ENCODE data around the gene LIG1. TPM values are rescaled to one million over a fixed set of nuclear protein-coding genes. Genes with fewer than 3 reads are reported as not detected.

The LIG1 gene
- total RNA-seq, 2 experiments from 2014 or later, result 187 to 195 TPM

GRCh38 chr19:48174445-48175030, 4.4 kb upstream of the LIG1 start:
- intact Hi-C loops (cut with micrococcal nuclease), result loop anchor here (5.0 kb wide), 1 partner anchor 573 kb away; the partner anchor contains the start of gene IZUMO1
- DNase-seq, result no peak
- Mint-ChIP-seq H3K9me3 (no peaks in the 10 kb centered on the region), H3K36me3 (ENCODE audit: low read depth) (peaks cover 24% of the 10 kb centered on the region), H3K4me3 (no peak overlapping the region), H3K27me3 (ENCODE audit: low read depth) (no peaks in the 10 kb centered on the region), H3K27ac (no peak overlapping the region), H3K4me1 (ENCODE audit: low read depth) (peaks cover 15% of the 10 kb centered on the region)
- CTCF ChIA-PET, result interaction anchor here (0.7 to 0.9 kb wide), 2 partner anchors 22 to 217 kb away, joined by 3 to 4 read pairs; partner anchors contain the start of gene KDELR1

GRCh38 chr19:48171710-48172109, 1.6 kb upstream of the LIG1 start:
- no peak for DNase-seq
- Mint-ChIP-seq H3K36me3 (ENCODE audit: low read depth) (peaks cover 17% of the 10 kb centered on the region), H3K4me3 (peak overlapping the region; percentile 90), H3K27ac (no peak overlapping the region), H3K27me3 (ENCODE audit: low read depth) (no peaks in the 10 kb centered on the region), H3K9me3 (no peaks in the 10 kb centered on the region), H3K4me1 (ENCODE audit: low read depth) (peaks cover 28% of the 10 kb centered on the region)
- intact Hi-C loops (cut with micrococcal nuclease), result loop anchor here (5.0 kb wide), 1 partner anchor 576 kb away; the partner anchor contains the start of gene IZUMO1
- CTCF ChIA-PET, result interaction anchor here (0.8 to 1.5 kb wide), 4 partner anchors 19 to 208 kb away, joined by 3 to 6 read pairs (median 3); no protein-coding TSS in a partner anchor

GRCh38 chr19:48170817-48171347, 738 bp upstream of the LIG1 start:
- Mint-ChIP-seq H3K4me1 (ENCODE audit: low read depth) (peaks cover 28% of the 10 kb centered on the region), H3K4me3 (peak overlapping the region; percentile 90), H3K27ac (peak overlapping the region; percentile 82), H3K9me3 (no peaks in the 10 kb centered on the region), H3K36me3 (ENCODE audit: low read depth) (peaks cover 17% of the 10 kb centered on the region), H3K27me3 (ENCODE audit: low read depth) (no peaks in the 10 kb centered on the region)
- peak; percentile 16 for DNase-seq
- CTCF ChIA-PET, result interaction anchor here (0.8 to 1.5 kb wide), 4 partner anchors 20 to 207 kb away, joined by 3 to 6 read pairs (median 3); no protein-coding TSS in a partner anchor
- intact Hi-C loops (cut with micrococcal nuclease), result loop anchor here (1.0 to 5.0 kb wide), 6 partner anchors 33 to 576 kb away; partner anchors contain the start of genes CARD8, GRWD1, IZUMO1 and SYNGR4

- peak overlapping the region; percentile 97 for H3K27ac Mint-ChIP-seq
- peak; percentile 94 for DNase-seq
- no peaks in the 10 kb centered on the region for H3K27me3 Mint-ChIP-seq (ENCODE audit: low read depth)
- peaks cover 31% of the 10 kb centered on the region for H3K4me1 Mint-ChIP-seq (ENCODE audit: low read depth)
- H3K36me3 Mint-ChIP-seq (ENCODE audit: low read depth), result peaks cover 14% of the 10 kb centered on the region
- H3K4me3 Mint-ChIP-seq, result peak overlapping the region; percentile 90
- CTCF ChIA-PET, result interaction anchor here (0.7 to 1.1 kb wide), 2 partner anchors 91 to 233 kb away, joined by 3 to 5 read pairs; no protein-coding TSS in a partner anchor
- no peaks in the 10 kb centered on the region for H3K9me3 Mint-ChIP-seq
- intact Hi-C loops (cut with micrococcal nuclease), result loop anchor here (2.0 kb wide), 1 partner anchor 299 kb away; the partner anchor contains the start of gene CYTH2
These were observed 586 bp downstream of the LIG1 start for GRCh38 chr19:48169578-48169938.

- H3K36me3 Mint-ChIP-seq (ENCODE audit: low read depth), result peaks cover 18% of the 10 kb centered on the region
- no peaks in the 10 kb centered on the region for H3K27me3 Mint-ChIP-seq (ENCODE audit: low read depth)
- peak overlapping the region; percentile 0 for H3K27ac Mint-ChIP-seq
- no peak for DNase-seq
- H3K4me1 Mint-ChIP-seq (ENCODE audit: low read depth), result peaks cover 31% of the 10 kb centered on the region
- H3K4me3 Mint-ChIP-seq, result no peak overlapping the region
- intact Hi-C loops (cut with micrococcal nuclease), result loop anchor here (2.0 kb wide), 1 partner anchor 300 kb away; the partner anchor contains the start of gene CYTH2
- H3K9me3 Mint-ChIP-seq, result no peaks in the 10 kb centered on the region
- CTCF ChIA-PET, result interaction anchor here (0.6 kb wide), 1 partner anchor 62 kb away, joined by 3 read pairs; no protein-coding TSS in a partner anchor
These were observed 1.5 kb downstream of the LIG1 start for GRCh38 chr19:48168689-48169088.

- CTCF ChIA-PET, result interaction anchor here (0.9 kb wide), 1 partner anchor 36 kb away, joined by 4 read pairs; no protein-coding TSS in a partner anchor
- no peak overlapping the region for H3K27ac Mint-ChIP-seq
- H3K4me1 Mint-ChIP-seq (ENCODE audit: low read depth), result no peaks in the 10 kb centered on the region
- no peak overlapping the region for H3K4me3 Mint-ChIP-seq
- no peak for DNase-seq
- peaks cover 55% of the 10 kb centered on the region for H3K36me3 Mint-ChIP-seq (ENCODE audit: low read depth)
- H3K9me3 Mint-ChIP-seq, result no peaks in the 10 kb centered on the region
- intact Hi-C loops (cut with micrococcal nuclease), result no loop called here
- no peaks in the 10 kb centered on the region for H3K27me3 Mint-ChIP-seq (ENCODE audit: low read depth)
These were observed 11.8 kb downstream of the LIG1 start for GRCh38 chr19:48158210-48158790.

- intact Hi-C loops (cut with micrococcal nuclease), result no loop called here
- peaks cover 51% of the 10 kb centered on the region for H3K36me3 Mint-ChIP-seq (ENCODE audit: low read depth)
- no peak overlapping the region for H3K4me3 Mint-ChIP-seq
- H3K4me1 Mint-ChIP-seq (ENCODE audit: low read depth), result no peaks in the 10 kb centered on the region
- DNase-seq, result no peak
- no peak overlapping the region for H3K27ac Mint-ChIP-seq
- CTCF ChIA-PET, result interaction anchor here (0.6 to 3.8 kb wide), 5 partner anchors 46 to 1896 kb away, joined by 3 to 18 read pairs (median 3); no protein-coding TSS in a partner anchor
- no peaks in the 10 kb centered on the region for H3K9me3 Mint-ChIP-seq
- no peaks in the 10 kb centered on the region for H3K27me3 Mint-ChIP-seq (ENCODE audit: low read depth)
These were observed 16.1 kb downstream of the LIG1 start for GRCh38 chr19:48154003-48154402.

- Mint-ChIP-seq H3K27ac (no peak overlapping the region), H3K4me3 (no peak overlapping the region), H3K27me3 (ENCODE audit: low read depth) (no peaks in the 10 kb centered on the region), H3K36me3 (ENCODE audit: low read depth) (peaks cover 49% of the 10 kb centered on the region), H3K4me1 (ENCODE audit: low read depth) (no peaks in the 10 kb centered on the region), H3K9me3 (no peaks in the 10 kb centered on the region)
- intact Hi-C loops (cut with micrococcal nuclease), result loop anchor here (1.0 kb wide), 2 partner anchors 45 to 108 kb away; no protein-coding TSS in a partner anchor
- DNase-seq, result peak; percentile 79
- CTCF ChIA-PET, result interaction anchor here (0.6 to 3.8 kb wide), 8 partner anchors 8 to 864 kb away, joined by 3 to 18 read pairs (median 3); partner anchors contain the start of gene PLA2G4C
These were observed 17.6 kb downstream of the LIG1 start for GRCh38 chr19:48152551-48152950.

GRCh38 chr19:48149430-48149829, 20.7 kb downstream of the LIG1 start:
- Mint-ChIP-seq H3K27ac (no peak overlapping the region), H3K4me1 (ENCODE audit: low read depth) (no peaks in the 10 kb centered on the region), H3K4me3 (no peak overlapping the region), H3K36me3 (ENCODE audit: low read depth) (peaks cover 48% of the 10 kb centered on the region), H3K9me3 (no peaks in the 10 kb centered on the region), H3K27me3 (ENCODE audit: low read depth) (no peaks in the 10 kb centered on the region)
- no peak for DNase-seq
- CTCF ChIA-PET, result interaction anchor here (0.9 to 1.1 kb wide), 2 partner anchors 43 to 186 kb away, joined by 3 read pairs; no protein-coding TSS in a partner anchor
- intact Hi-C loops (cut with micrococcal nuclease), result no loop called here

- H3K36me3 Mint-ChIP-seq (ENCODE audit: low read depth), result peaks cover 51% of the 10 kb centered on the region
- intact Hi-C loops (cut with micrococcal nuclease), result no loop called here
- H3K27ac Mint-ChIP-seq, result no peak overlapping the region
- no peak for DNase-seq
- H3K9me3 Mint-ChIP-seq, result no peaks in the 10 kb centered on the region
- no peaks in the 10 kb centered on the region for H3K27me3 Mint-ChIP-seq (ENCODE audit: low read depth)
- H3K4me3 Mint-ChIP-seq, result no peak overlapping the region
- CTCF ChIA-PET, result no interaction called here
- H3K4me1 Mint-ChIP-seq (ENCODE audit: low read depth), result no peaks in the 10 kb centered on the region
These were observed 21.6 kb downstream of the LIG1 start for GRCh38 chr19:48148576-48148975.

- DNase-seq, result no peak
- intact Hi-C loops (cut with micrococcal nuclease), result no loop called here
- no peak overlapping the region for H3K27ac Mint-ChIP-seq
- no peaks in the 10 kb centered on the region for H3K4me1 Mint-ChIP-seq (ENCODE audit: low read depth)
- H3K36me3 Mint-ChIP-seq (ENCODE audit: low read depth), result peaks cover 53% of the 10 kb centered on the region
- no peaks in the 10 kb centered on the region for H3K9me3 Mint-ChIP-seq
- H3K4me3 Mint-ChIP-seq, result no peak overlapping the region
- no peaks in the 10 kb centered on the region for H3K27me3 Mint-ChIP-seq (ENCODE audit: low read depth)
- CTCF ChIA-PET, result no interaction called here
These were observed 22.5 kb downstream of the LIG1 start for GRCh38 chr19:48147597-48148175.

GRCh38 chr19:48139053-48139452, 31.1 kb downstream of the LIG1 start:
- DNase-seq, result no peak
- intact Hi-C loops (cut with micrococcal nuclease), result no loop called here
- no peaks in the 10 kb centered on the region for H3K9me3 Mint-ChIP-seq
- CTCF ChIA-PET, result no interaction called here
- H3K27me3 Mint-ChIP-seq (ENCODE audit: low read depth), result no peaks in the 10 kb centered on the region
- no peak overlapping the region for H3K27ac Mint-ChIP-seq
- H3K4me3 Mint-ChIP-seq, result no peak overlapping the region
- H3K36me3 Mint-ChIP-seq (ENCODE audit: low read depth), result peaks cover 31% of the 10 kb centered on the region
- no peaks in the 10 kb centered on the region for H3K4me1 Mint-ChIP-seq (ENCODE audit: low read depth)

Measured in activated naive CD4-positive, alpha-beta T cell treated with anti-CD3 and anti-CD28 coated beads for 36 hours (primary cell).